Measurements from ENCODE around the gene TPX2.
"Not testable (repeated sequence)": the region's sequence is repeated elsewhere in the genome, so short reads cannot be mapped to it uniquely, and the experiment has no call there.

TPX2 gene

GRCh38 chr20:31764641-31765305 is 25.7 kb downstream of the TPX2 start:
- DNase-seq = no peak

- DNase-seq = no peak
Measured at GRCh38 chr20:31767805-31768204, 28.7 kb downstream of the TPX2 start.

- no peak for DNase-seq
Measured at GRCh38 chr20:31769681-31770080, 30.6 kb downstream of the TPX2 start.

- DNase-seq = no peak
Measured at GRCh38 chr20:31770243-31770642, 31.2 kb downstream of the TPX2 start.

GRCh38 chr20:31774408-31774807 is 35.3 kb downstream of the TPX2 start:
- no peak for DNase-seq

- no peak for DNase-seq
Measured at GRCh38 chr20:31780839-31781238, 41.7 kb downstream of the TPX2 start.

- DNase-seq = no peak
Measured at GRCh38 chr20:31781945-31782344, 42.9 kb downstream of the TPX2 start.

GRCh38 chr20:31784354-31785044 is 45.4 kb downstream of the TPX2 start:
- DNase-seq = no peak

GRCh38 chr20:31785089-31785488 is 46.0 kb downstream of the TPX2 start:
- DNase-seq = no peak

- no peak for DNase-seq
Measured at GRCh38 chr20:31788578-31788977, 49.5 kb downstream of the TPX2 start.

- no peak for DNase-seq
Measured at GRCh38 chr20:31790401-31790800, 51.3 kb downstream of the TPX2 start.

- no peak for DNase-seq
Measured at GRCh38 chr20:31797364-31797763, 58.3 kb downstream of the TPX2 start.

- no peak for DNase-seq
Measured at GRCh38 chr20:31801508-31801907, 62.4 kb downstream of the TPX2 start.

GRCh38 chr20:31803552-31804291 is 64.6 kb downstream of the TPX2 start:
- DNase-seq = no peak

GRCh38 chr20:31806564-31807355 is 67.7 kb downstream of the TPX2 start:
- DNase-seq = no peak

GRCh38 chr20:31808481-31808880 is 69.4 kb downstream of the TPX2 start:
- no peak for DNase-seq

- DNase-seq = no peak
Measured at GRCh38 chr20:31809661-31810060, 70.6 kb downstream of the TPX2 start.

GRCh38 chr20:31811198-31811597 is 72.1 kb downstream of the TPX2 start:
- DNase-seq = no peak

GRCh38 chr20:31811796-31812728 is 73.0 kb downstream of the TPX2 start:
- DNase-seq = no peak

GRCh38 chr20:31813611-31814010 is 74.5 kb downstream of the TPX2 start:
- no peak for DNase-seq

GRCh38 chr20:31814142-31814541 is 75.1 kb downstream of the TPX2 start:
- DNase-seq = not testable (repeated sequence)

Measured in NCI-H1436 (cell line).